Fibroblast of skin of back (primary cell): ENCODE data around the gene VKORC1L1.
"Not testable (repeated sequence)": the region's sequence is repeated elsewhere in the genome, so short reads cannot be mapped to it uniquely, and the experiment has no call there.

Experiments
- DNase-seq: peaks from one replicate; pipeline ENCODE4 v3.0.0-alpha.2; 2013

Gene VKORC1L1

GRCh38 chr7:65885533-65885932, 12.7 kb downstream of the VKORC1L1 start:
- not testable (repeated sequence) for DNase-seq

- DNase-seq: not testable (repeated sequence)
Measured at GRCh38 chr7:65888434-65889156, 15.7 kb downstream of the VKORC1L1 start.

- not testable (repeated sequence) for DNase-seq
Measured at GRCh38 chr7:65889722-65890121, 16.8 kb downstream of the VKORC1L1 start.

DNA sequence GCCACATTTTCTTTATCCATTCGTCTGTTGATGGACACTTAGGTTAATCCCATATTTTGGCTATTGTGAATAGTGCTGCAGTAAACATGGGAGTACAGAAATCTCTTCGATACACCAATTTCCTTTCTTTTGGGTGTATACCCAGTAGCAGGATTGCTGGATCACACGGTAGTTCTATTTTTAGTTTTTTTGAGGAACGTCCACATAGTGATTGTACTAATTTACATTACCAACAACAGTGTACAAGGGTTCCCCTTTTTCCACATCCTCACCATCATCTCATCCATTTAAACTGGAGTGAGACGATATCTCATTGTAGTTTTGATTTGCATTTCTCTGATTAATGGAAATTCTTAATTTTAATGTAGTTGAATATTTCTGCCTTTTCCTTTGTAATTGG, 19.3 kb downstream of the VKORC1L1 start:
- no peak for DNase-seq

DNA sequence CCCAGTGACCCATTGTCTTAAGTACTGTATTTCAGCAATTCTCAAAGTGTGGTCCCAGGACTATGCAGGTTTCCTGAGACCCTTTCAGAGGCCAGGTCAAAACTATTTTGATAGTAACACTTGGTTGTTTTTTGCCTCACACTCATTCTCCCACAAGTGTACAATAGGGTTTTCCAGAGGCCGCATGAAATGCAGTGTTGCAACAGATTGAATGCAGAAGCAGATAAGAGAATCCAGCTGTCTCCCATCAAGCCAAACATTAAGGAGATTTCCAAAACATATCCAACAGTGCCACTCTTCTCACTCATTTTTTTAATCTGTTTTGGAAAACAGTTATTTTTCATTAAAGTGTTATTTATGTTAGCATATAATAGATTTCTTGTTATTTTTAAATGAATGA, 20.0 kb downstream of the VKORC1L1 start:
- no peak for DNase-seq

DNA sequence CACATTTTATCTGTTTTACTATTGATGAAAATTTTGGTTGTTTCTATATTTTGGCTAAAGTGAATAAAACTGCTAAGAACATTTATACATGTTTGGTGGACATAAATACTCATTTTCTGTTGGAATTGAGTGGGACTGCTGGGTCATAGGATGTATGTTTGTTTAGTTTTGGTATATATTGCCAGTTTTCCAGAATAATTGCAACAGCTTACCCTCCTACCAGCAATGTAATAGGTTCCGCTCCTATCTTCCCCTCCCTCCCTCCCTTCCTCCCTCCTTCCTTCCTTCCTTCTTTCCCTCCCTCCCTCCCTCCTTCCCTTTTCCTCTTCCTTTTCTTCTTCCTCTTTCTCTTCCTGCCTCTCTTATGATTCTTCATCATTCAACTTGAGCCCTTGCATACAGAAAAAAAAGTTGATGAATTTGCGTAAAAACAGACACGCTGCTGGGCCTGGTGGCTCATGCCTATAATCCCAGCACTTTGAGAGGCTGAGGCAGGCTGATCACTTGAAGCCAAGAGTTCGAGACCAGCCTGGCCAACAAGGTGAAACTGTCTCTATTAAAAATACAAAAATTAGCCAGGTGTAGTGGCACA, 23.5 kb downstream of the VKORC1L1 start:
- DNase-seq: no peak

- DNase-seq: not testable (repeated sequence)
Measured at GRCh38 chr7:65897289-65897688, 24.4 kb downstream of the VKORC1L1 start.

- not testable (repeated sequence) for DNase-seq
Measured at GRCh38 chr7:65898677-65899447, 26.0 kb downstream of the VKORC1L1 start.

DNA sequence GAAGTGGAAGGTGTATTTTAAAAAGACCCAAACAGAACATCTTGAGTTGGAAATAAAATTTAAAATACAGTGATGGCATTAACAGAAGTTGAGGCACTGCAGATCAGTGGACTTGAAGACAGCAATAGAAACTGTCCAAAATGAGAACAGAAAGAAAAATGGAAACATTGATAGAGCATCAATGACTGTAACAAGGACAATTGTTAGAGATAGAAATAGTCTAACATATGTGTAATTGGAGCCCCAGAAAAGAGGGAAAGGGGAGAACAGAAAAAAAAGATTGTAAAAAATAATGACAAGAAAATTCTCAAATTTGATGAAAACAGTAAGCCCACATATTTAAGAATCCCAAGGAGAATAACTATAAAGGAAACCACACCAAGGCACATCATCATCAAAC, 29.4 kb downstream of the VKORC1L1 start:
- DNase-seq: no peak

DNA sequence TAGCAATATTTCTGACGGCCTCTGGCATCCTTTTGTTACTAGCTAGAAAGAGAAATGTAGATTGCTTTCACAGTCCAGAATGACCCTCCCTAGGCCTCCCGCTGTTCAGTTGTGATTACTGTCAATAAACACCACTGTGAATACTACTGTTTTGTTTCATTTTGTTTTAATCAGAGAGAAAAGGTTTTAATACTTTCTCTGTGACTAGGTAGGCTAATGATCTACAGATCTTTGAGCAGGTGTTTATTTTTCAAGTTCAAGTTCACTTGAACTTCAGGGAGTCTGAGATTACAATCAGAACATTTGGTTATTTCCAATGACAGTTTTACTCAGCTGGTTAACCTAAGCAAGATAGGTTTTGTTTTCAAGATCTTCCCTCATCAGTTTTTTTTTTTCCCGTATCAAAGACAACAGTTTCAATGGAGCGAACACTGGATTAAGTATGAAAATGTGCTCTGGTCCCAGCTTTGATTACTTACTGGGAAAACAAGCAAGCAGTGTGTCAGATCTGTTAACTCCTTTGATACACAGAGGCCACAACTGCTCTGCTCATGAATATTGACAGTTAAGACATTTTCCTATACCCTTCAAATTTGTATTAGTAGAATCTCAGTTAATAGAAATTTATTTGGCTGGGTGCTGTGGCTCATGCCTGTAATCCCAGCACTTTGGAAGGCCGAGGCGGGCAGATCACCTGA, 34.8 kb downstream of the VKORC1L1 start:
- no peak for DNase-seq

- DNase-seq: no peak
Measured at GRCh38 chr7:65910237-65910636, 37.4 kb downstream of the VKORC1L1 start.

- no peak for DNase-seq
Measured at GRCh38 chr7:65912237-65912636, 39.4 kb downstream of the VKORC1L1 start.

GRCh38 chr7:65915921-65916657, 43.2 kb downstream of the VKORC1L1 start:
- DNase-seq: no peak

- no peak for DNase-seq
Measured at GRCh38 chr7:65923316-65923715, 50.4 kb downstream of the VKORC1L1 start.

DNA sequence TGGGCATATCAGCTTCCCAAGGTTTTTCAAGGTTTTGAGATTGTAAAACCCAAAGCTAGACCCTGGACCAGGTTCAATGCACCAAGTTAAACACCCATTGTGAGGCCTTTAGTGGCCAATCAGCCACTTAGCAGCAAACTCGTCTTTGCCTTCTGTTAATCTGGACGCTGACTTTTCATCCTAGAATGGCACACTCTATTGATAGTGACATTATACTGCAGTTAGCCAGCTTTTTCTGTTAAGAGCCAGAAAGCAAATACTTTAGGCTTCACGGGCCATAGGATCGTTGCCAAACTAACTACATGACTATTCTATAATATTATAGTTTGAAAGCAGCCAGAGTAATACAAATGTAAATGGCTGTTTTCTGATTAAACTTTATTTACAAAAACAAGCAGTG, 51.3 kb downstream of the VKORC1L1 start:
- no peak for DNase-seq

GRCh38 chr7:65925040-65925439, 52.2 kb downstream of the VKORC1L1 start:
- no peak for DNase-seq

DNA sequence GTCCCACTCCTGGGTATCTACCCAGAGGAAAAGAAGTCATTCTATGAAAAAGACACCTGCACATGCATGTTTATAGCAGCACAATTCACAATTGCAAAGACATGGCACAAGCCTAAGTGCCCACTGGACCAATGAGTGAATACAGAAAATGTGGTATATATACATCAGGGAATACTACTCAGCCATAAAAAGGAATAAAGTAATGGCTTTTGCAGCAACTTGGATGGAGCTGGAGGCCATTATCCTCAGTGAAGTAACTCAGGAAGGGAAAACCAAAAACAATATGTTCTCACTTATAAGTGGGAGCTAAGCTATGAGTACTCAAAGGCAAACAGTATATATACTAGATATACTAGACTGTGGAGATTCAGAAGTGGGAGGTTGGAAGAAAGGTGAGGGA, 53.7 kb downstream of the VKORC1L1 start:
- DNase-seq: no peak

- DNase-seq: no peak
Measured at GRCh38 chr7:65927489-65928448, 54.9 kb downstream of the VKORC1L1 start.

- no peak for DNase-seq
Measured at GRCh38 chr7:65931685-65932084, 58.8 kb downstream of the VKORC1L1 start.

DNA sequence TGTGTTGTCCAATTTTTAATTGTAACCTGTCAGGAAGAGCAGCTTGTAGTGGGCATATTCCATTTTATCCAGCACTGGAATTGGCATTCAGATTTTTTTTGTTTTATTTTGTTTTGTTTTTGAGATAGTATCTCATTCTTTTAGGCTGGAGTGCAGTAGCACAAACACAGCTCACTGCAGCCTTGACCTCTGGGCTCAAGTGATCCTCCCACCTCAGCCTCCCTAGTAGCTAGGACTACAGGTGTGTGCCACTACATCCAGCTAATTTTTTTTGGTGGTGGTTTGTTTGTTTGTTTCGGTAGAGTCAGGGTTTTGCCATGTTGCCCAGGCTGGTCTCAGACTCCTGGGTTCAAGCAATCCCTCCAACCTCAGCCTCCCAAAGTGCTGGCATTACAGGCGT, 64.4 kb downstream of the VKORC1L1 start:
- DNase-seq: no peak

DNA sequence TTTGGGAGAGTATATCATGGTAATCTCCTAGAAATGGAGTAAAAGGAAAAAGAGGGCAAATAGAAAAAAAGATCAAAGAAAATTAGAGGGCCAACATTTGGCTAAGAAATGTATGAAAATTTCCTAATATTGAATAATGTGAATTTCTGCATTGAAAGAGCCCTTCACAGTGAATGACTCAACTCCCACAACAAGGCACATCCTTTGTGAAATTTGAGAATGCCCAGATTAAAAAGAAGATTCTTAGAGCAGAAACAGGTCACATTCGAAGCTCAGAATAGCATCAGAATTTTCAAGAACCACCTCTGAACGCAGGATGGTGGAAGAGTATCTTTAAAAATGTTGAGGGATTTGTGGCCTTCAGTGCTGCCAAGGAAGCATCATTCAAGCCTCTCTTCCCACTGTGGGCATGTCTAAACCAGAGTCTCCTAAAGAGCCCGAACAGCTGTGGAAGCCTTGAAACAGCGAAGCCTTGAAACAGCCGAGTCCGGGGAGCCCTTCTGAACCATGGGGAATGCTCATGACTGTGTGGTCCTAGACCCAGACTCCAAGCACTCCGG, 65.5 kb downstream of the VKORC1L1 start:
- no peak for DNase-seq
